ENCODE measurements around the gene TPGS2. TPM values are rescaled to one million over a fixed set of nuclear protein-coding genes. Genes with fewer than 3 reads are reported as not detected.

The TPGS2 gene
- total RNA-seq, 1 experiment from 2014 or later = 93.3 TPM

DNA sequence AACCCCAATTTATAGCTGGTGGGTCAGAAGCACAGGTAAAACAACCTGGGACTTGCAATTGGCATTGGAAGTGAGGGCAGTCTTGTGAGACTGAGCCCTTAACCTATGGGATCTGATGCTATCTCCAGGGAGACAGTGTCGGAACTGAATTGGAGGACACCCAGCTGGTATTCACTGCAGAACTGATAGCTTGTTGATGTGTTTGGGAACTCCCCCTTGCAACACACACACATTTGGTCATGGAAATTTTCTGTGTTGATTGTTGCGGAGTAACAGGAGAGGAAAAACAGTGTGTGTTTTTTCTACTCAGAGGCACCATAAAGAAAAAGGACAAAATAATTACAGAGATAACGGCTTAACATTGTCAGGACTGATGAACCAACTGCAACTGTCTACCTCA lies 16.1 kb downstream of the TPGS2 start:
- RAD21 ChIA-PET (ENCODE audit: low non-redundant PET in 1 of 2, low total read pairs in 2 of 2, uncharacterized antibody in 2 of 2, unreplicated experiment in 2 of 2) = no interaction called here
- POLR2A ChIA-PET = no interaction called here

More for the DNA sequence above, 16.1 kb downstream of the TPGS2 start:
- Histone ChIP-seq H3K9me3 (ENCODE audit: control insufficient read depth in 1 of 2, insufficient read depth in 1 of 2, low read depth in 1 of 2, low read length in 2 of 2) (no peaks in the 10 kb centered on the region), H3K36me3 (ENCODE audit: control insufficient read depth in 1 of 2, insufficient read depth in 2 of 2, low read length in 2 of 2) (peaks cover 5 to 6% of the 10 kb centered on the region in 2 experiments; a peak in 2 of 4 replicates), H3K79me2 (ENCODE audit: insufficient read depth, low read length) (no peaks in the 10 kb centered on the region; the same call in 1 of the 2 replicates), H3K27ac (ENCODE audit: low read depth, low read length) (no peak overlapping the region), H3K27me3 (ENCODE audit: insufficient read depth, low read length) (no peaks in the 10 kb centered on the region), H4K20me1 (ENCODE audit: insufficient read depth) (no peaks in the 10 kb centered on the region), H3K9me2 (ENCODE audit: insufficient read depth) (no peaks in the 10 kb centered on the region), H3K4me2 (ENCODE audit: low read length) (no peak overlapping the region), H3K4me3 (replicated peaks in 1 of 2; ENCODE audit: low read depth in 1 of 2, low read length in 2 of 2) (no peak overlapping the region), H2AFZ (ENCODE audit: low read depth, low read length, poor library complexity, severe bottlenecking) (no peak overlapping the region), H3K4me1 (ENCODE audit: control insufficient read depth in 1 of 2, insufficient read depth in 2 of 2, low read length in 2 of 2) (no peaks in the 10 kb centered on the region), H3K9ac (ENCODE audit: low read length) (no peak overlapping the region)
- CTCF ChIA-PET = no interaction called here
- TF ChIP-seq, protein P1, sequence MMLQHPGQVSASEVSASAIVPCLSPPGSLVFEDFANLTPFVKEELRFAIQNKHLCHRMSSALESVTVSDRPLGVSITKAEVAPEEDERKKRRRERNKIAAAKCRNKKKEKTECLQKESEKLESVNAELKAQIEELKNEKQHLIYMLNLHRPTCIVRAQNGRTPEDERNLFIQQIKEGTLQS (IDR thresholded peaks at IDR 0.05) = no peak
- TF ChIP-seq ELF1 (IDR thresholded peaks at IDR 0.05; ENCODE audit: borderline replicate concordance, low read depth) (no peak), POLR2A (IDR thresholded peaks at IDR 0.05; ENCODE audit: borderline replicate concordance, extremely low read depth, insufficient read depth, insufficient read length) (no peak), ZFX (IDR thresholded peaks at IDR 0.05) (no peak), EZH2 (IDR thresholded peaks at IDR 0.05) (no peak), TCF7L2 (IDR thresholded peaks at IDR 0.05; ENCODE audit: borderline replicate concordance, extremely low read depth, insufficient read depth, insufficient read length) (no peak), CEBPB (IDR thresholded peaks at IDR 0.05; ENCODE audit: low read depth) (no peak), RAD21 (IDR thresholded peaks at IDR 0.05; ENCODE audit: low read depth) (no peak), EZH2phosphoT487 (IDR thresholded peaks at IDR 0.05; ENCODE audit: borderline replicate concordance) (no peak), YY1 (IDR thresholded peaks at IDR 0.05; ENCODE audit: extremely low read depth, insufficient replicate concordance, low read depth, low read length) (no peak), POLR2AphosphoS5 (IDR thresholded peaks at IDR 0.05; ENCODE audit: low read depth, low read length) (no peak), SP1 (IDR thresholded peaks at IDR 0.05; ENCODE audit: low read depth) (no peak), EGR1 (IDR thresholded peaks at IDR 0.05; ENCODE audit: low read depth) (no peak), FOSL1 (IDR thresholded peaks at IDR 0.05; ENCODE audit: low read depth) (no peak), ZNF274 (IDR thresholded peaks at IDR 0.05; ENCODE audit: low read depth, low read length) (no peak), JUND (IDR thresholded peaks at IDR 0.05) (no peak), SRF (IDR thresholded peaks at IDR 0.05; ENCODE audit: low read depth) (no peak)
- TF ChIP-seq, protein P2, sequence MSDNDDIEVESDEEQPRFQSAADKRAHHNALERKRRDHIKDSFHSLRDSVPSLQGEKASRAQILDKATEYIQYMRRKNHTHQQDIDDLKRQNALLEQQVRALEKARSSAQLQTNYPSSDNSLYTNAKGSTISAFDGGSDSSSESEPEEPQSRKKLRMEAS (IDR thresholded peaks at IDR 0.05) = no peak
- TF ChIP-seq, protein P3, sequence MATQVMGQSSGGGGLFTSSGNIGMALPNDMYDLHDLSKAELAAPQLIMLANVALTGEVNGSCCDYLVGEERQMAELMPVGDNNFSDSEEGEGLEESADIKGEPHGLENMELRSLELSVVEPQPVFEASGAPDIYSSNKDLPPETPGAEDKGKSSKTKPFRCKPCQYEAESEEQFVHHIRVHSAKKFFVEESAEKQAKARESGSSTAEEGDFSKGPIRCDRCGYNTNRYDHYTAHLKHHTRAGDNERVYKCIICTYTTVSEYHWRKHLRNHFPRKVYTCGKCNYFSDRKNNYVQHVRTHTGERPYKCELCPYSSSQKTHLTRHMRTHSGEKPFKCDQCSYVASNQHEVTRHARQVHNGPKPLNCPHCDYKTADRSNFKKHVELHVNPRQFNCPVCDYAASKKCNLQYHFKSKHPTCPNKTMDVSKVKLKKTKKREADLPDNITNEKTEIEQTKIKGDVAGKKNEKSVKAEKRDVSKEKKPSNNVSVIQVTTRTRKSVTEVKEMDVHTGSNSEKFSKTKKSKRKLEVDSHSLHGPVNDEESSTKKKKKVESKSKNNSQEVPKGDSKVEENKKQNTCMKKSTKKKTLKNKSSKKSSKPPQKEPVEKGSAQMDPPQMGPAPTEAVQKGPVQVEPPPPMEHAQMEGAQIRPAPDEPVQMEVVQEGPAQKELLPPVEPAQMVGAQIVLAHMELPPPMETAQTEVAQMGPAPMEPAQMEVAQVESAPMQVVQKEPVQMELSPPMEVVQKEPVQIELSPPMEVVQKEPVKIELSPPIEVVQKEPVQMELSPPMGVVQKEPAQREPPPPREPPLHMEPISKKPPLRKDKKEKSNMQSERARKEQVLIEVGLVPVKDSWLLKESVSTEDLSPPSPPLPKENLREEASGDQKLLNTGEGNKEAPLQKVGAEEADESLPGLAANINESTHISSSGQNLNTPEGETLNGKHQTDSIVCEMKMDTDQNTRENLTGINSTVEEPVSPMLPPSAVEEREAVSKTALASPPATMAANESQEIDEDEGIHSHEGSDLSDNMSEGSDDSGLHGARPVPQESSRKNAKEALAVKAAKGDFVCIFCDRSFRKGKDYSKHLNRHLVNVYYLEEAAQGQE (IDR thresholded peaks at IDR 0.05; ENCODE audit: low read depth) = no peak
- intact Hi-C loops (cut with micrococcal nuclease) = no loop called here
- no TSS peak for BruUV-seq (replicated peaks)
- ATAC-seq (no peak), DNase-seq (ENCODE audit: low read depth, low spot score) (no peak)

All from HCT116 (cell line).